Forelimb muscle (tissue), 1 donor: ENCODE data around the gene MXD3. TPM values are rescaled to one million over a fixed set of nuclear protein-coding genes. Genes with fewer than 3 reads are reported as not detected.
"Not testable (repeated sequence)": the region's sequence is repeated elsewhere in the genome, so short reads cannot be mapped to it uniquely, and the experiment has no call there.

Experiments used
- DNase-seq: peaks from one replicate; pipeline ENCODE4 v3.0.0-alpha.2; 2013; ENCODE audit warnings: low read depth
- polyA plus RNA-seq: library from polyadenylated mRNA; unstranded; fragments of 120-200 nt; gene quantifications from one replicate; pipeline ENCODE4 v1.2.1, GENCODE V29; 2013; ENCODE audit not compliant: insufficient read length

Gene MXD3
- polyA plus RNA-seq, 1 donor, result 19.0 TPM

- no peak for DNase-seq
Measured at GRCh38 chr5:177265395-177265794, 46.3 kb downstream of the MXD3 start.

GRCh38 chr5:177264178-177264577, 47.5 kb downstream of the MXD3 start:
- no peak for DNase-seq

- DNase-seq, result no peak
Measured at GRCh38 chr5:177261510-177261909, 50.2 kb downstream of the MXD3 start.

- DNase-seq, result no peak
Measured at GRCh38 chr5:177260961-177261360, 50.7 kb downstream of the MXD3 start.

GRCh38 chr5:177258711-177259110, 53.0 kb downstream of the MXD3 start:
- not testable (repeated sequence) for DNase-seq

Other genes with a start within 250 kb of the MXD3 start
- gene FGFR4, start 225.0 kb downstream of the MXD3 start, polyA plus RNA-seq, result 178 TPM
- 40.7 TPM for gene NSD1, start 178.1 kb downstream of the MXD3 start, polyA plus RNA-seq
- 27.1 TPM for gene RAB24, start 8.2 kb downstream of the MXD3 start, polyA plus RNA-seq
- gene PRELID1, start 8.1 kb downstream of the MXD3 start, polyA plus RNA-seq, result 73.8 TPM
- 65.7 TPM for gene LMAN2, start 39.8 kb upstream of the MXD3 start, polyA plus RNA-seq
- 17.4 TPM for gene RGS14, start 46.0 kb upstream of the MXD3 start, polyA plus RNA-seq
- gene SLC34A1, start 72.5 kb upstream of the MXD3 start, polyA plus RNA-seq, result not detected
- not detected for gene PFN3, start 88.8 kb upstream of the MXD3 start, polyA plus RNA-seq
- 0.52 TPM for gene F12, start 97.7 kb upstream of the MXD3 start, polyA plus RNA-seq
- gene GRK6, start 114.8 kb upstream of the MXD3 start, polyA plus RNA-seq, result 16.5 TPM
- 0.44 TPM for gene PRR7, start 134.9 kb upstream of the MXD3 start, polyA plus RNA-seq
- gene DBN1, start 161.7 kb upstream of the MXD3 start, polyA plus RNA-seq, result 233 TPM
- 359 TPM for gene PDLIM7, start 185.7 kb upstream of the MXD3 start, polyA plus RNA-seq
- 6.3 TPM for gene DOK3, start 197.9 kb upstream of the MXD3 start, polyA plus RNA-seq
- 46.9 TPM for gene DDX41, start 205.1 kb upstream of the MXD3 start, polyA plus RNA-seq
- 49.7 TPM for gene FAM193B, start 242.7 kb upstream of the MXD3 start, polyA plus RNA-seq